SH-SY5Y (cell line): Measurements from ENCODE around the gene MGST2.

ENCODE experiments used
- GATA2 ChIP-seq: IDR thresholded peaks from 2 replicates; pipeline ENCODE4 v1.6.1; 2011; ENCODE audit warnings: mild to moderate bottlenecking, low read depth, low read length
- GATA3 ChIP-seq: IDR thresholded peaks from 2 replicates; pipeline ENCODE4 v1.6.1; 2011; ENCODE audit warnings: low read depth, mild to moderate bottlenecking, low read length, moderate library complexity

DNA sequence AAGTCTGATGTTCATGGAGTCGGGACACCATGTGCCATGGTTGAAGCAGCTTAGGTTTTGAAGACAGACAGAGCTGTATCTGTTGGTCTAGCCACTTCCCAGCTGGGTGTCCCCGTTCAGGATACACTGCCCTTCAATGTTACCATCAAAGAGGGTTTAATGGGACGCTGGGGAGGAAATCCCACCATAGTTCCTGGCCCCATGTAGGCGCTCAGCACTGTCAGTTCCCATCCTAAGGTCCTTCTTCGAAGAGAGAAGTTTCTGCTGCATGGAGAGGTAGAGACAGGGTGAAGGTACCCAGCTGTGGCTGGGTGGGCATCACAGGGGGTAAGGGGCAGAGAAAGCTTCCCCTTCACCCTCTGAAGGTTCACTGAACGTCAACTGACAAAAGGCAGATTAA is 3.7 kb downstream of the MGST2 start:
- TF ChIP-seq GATA2 (no peak), GATA3 (no peak)
